Dermis microvascular lymphatic vessel endothelial cell (primary cell): ENCODE data around the gene TOMM34. TPM values are rescaled to one million over a fixed set of nuclear protein-coding genes. Genes with fewer than 3 reads are reported as not detected.

Source experiments
- DNase-seq, 2 donors: peaks; one replicate each; pipeline versions ENCODE4 v3.0.0 to v3.0.0-alpha.2; 2010; ENCODE audit warnings: low read depth in 2 of 2
- total RNA-seq: library from RNA; depleted of rRNA; stranded (reverse); fragments of >200 nt; gene quantifications from 2 replicates; pipeline ENCODE4 v1.2.1, GENCODE V29; 2014

TOMM34 gene
- total RNA-seq, 1 donor from 2014 or later = 14.0 TPM

GRCh38 chr20:44894959-44895358, 65.2 kb downstream of the TOMM34 start:
- no peak for DNase-seq

Other genes with a start within 250 kb of the TOMM34 start
- not detected in 2 replicates for gene CCN5, start 245.0 kb downstream of the TOMM34 start, total RNA-seq
- gene KCNK15, start 214.5 kb downstream of the TOMM34 start, total RNA-seq = not detected in 2 replicates
- not detected in 2 replicates for gene RIMS4, start 149.9 kb downstream of the TOMM34 start, total RNA-seq
- gene YWHAB, start 74.7 kb downstream of the TOMM34 start, total RNA-seq = 92.7 and 117 TPM in 2 replicates
- gene PABPC1L, start 50.3 kb downstream of the TOMM34 start, total RNA-seq = 0.64 and 1.3 TPM in 2 replicates
- gene STK4, start 6.1 kb upstream of the TOMM34 start, total RNA-seq = 13.7 and 14.3 TPM in 2 replicates
- under 0.01 and 0.25 TPM in 2 replicates for gene KCNS1, start 140.7 kb upstream of the TOMM34 start, total RNA-seq
- gene WFDC5, start 154.8 kb upstream of the TOMM34 start, total RNA-seq = not detected in 2 replicates
- not detected in 2 replicates for gene WFDC12, start 164.1 kb upstream of the TOMM34 start, total RNA-seq
- gene PI3, start 214.5 kb upstream of the TOMM34 start, total RNA-seq = not detected in 2 replicates
- gene SEMG1, start 246.6 kb upstream of the TOMM34 start, total RNA-seq = not detected in 2 replicates